22Rv1 (cell line): ENCODE results near the gene TLE2.
A peak's percentile ranks its signal among the peaks of the same experiment; 100 is the strongest.
"Not testable (repeated sequence)": the region's sequence is repeated elsewhere in the genome, so short reads cannot be mapped to it uniquely, and the experiment has no call there.

ENCODE experiments used
- H3K27ac ChIP-seq: fragments of 450-650 bp; 2 replicates; pipeline ENCODE4 v1.5.1; 2017
- ZFX ChIP-seq: fragments of 450-650 bp; IDR thresholded peaks from 2 replicates; pipeline ENCODE4 v1.6.1; 2017; ENCODE audit warnings: antibody characterized with exemption, borderline replicate concordance
- TF ChIP-seq, protein P1 (sequence below): fragments of 450-650 bp; IDR thresholded peaks from 2 replicates; pipeline ENCODE4 v1.5.1; 2017; ENCODE audit warnings: mild to moderate bottlenecking

Gene TLE2

GRCh38 chr19:3055741-3056416, 26.8 kb upstream of the TLE2 start:
- peak overlapping the region; percentile 40; the same call in 1 of the 2 replicates for H3K27ac ChIP-seq

DNA sequence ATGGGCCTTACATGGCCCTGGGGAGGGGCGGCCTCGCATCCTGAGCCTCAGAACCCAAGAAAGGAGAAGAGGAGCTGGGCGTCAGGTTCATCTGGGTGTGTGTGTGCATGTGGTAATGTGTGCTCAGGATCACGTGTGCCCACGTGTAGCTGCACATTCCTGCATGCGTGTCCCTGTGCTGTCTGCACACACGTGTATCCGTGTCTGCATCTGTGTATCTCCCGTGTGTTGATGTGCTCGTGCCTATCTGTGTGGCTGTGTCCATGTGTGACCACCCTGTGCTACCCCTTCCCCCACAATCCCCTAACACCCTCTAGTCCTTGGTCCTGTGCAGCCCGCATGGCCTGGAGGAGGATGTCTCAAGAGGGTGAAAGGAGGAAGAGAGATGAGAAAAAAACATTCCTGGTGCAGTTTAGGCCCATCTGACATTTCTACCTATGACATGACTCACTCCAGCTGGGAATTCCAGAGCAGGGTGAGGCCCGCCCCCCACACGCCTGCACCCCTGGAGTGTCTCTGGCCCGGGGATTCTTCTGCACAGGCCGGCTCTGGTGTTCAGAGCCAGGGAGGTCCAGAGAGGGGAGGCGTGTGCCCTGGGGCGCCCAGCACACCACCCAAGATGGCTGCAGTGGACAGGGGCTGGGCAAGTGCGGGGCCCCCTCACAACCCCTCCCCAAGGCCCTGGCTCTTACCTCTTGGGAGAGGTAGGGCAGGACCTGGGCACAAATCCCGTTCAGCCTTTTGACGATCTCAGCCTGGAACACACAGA, 26.1 kb upstream of the TLE2 start:
- no peak for TF ChIP-seq ZFX
- TF ChIP-seq, protein P1, sequence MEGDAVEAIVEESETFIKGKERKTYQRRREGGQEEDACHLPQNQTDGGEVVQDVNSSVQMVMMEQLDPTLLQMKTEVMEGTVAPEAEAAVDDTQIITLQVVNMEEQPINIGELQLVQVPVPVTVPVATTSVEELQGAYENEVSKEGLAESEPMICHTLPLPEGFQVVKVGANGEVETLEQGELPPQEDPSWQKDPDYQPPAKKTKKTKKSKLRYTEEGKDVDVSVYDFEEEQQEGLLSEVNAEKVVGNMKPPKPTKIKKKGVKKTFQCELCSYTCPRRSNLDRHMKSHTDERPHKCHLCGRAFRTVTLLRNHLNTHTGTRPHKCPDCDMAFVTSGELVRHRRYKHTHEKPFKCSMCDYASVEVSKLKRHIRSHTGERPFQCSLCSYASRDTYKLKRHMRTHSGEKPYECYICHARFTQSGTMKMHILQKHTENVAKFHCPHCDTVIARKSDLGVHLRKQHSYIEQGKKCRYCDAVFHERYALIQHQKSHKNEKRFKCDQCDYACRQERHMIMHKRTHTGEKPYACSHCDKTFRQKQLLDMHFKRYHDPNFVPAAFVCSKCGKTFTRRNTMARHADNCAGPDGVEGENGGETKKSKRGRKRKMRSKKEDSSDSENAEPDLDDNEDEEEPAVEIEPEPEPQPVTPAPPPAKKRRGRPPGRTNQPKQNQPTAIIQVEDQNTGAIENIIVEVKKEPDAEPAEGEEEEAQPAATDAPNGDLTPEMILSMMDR, result no peak

More at GRCh38 chr19:3055741-3056416, 26.8 kb upstream of the TLE2 start:
- no peak for TF ChIP-seq ZFX
- TF ChIP-seq, protein P1, result no peak

DNA sequence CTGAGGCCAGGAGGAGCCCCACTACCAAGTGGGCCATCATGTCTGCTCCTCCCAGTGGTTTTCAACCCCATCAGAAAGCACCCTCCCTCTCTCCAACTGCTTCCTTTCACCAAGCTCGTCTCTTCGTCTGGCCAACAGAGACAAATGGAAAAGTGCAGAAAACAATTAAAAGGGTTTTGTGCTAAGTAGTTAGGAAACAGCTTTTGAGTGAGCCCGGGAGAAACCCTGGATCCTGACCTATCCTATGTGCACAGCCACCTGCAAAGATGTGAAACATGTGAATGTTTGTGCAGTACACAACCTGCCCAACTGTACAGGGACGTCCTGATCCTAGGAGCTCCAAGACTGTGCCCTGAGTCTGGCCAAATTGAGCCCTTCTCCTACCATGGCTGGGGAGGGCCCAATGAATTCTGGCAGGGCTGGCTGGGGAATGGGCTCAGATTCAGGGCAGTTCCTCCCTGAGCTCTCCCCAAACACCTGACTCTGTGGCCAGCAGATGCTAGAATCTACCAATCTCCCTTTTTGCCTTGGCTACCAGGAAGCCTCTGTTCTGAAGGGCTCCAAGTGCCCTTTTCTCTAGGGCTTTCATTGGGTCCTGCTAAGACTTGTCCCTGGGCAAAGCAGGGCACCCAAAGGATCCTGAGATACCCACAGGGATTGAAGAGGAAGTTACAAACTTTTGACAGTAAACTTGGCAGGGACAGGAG, 25.3 kb upstream of the TLE2 start:
- peak overlapping the region; percentile 40 for H3K27ac ChIP-seq
- TF ChIP-seq, protein P1, result no peak
- no peak for TF ChIP-seq ZFX

More for the DNA sequence above, 26.1 kb upstream of the TLE2 start:
- H3K27ac ChIP-seq, result peak overlapping the region; percentile 40

DNA sequence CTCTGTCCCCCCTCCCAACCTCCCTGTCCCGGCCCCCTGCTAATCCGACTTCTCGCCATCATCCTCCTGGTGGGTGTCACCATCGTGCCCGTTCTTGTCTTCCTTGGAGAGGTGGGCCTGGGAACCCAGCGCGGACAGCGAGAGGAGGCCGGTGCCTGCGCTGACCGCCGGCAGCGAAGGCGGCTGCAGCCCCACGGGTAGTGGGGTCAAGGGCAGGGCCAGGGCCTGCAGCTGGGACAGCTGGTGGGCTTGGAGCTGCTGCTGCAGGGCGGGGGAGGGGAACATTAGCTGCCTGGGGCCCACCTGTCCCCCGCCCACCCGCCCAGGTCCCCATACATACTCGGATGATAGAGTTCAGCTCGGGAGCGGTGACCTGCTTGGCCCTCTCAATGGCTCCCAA, 24.7 kb upstream of the TLE2 start:
- TF ChIP-seq, protein P1, result no peak
- TF ChIP-seq ZFX, result no peak
- no peak overlapping the region for H3K27ac ChIP-seq

- no peak overlapping the region for H3K27ac ChIP-seq
- TF ChIP-seq ZFX, result no peak
- TF ChIP-seq, protein P1, result no peak
These were observed 24.1 kb upstream of the TLE2 start for GRCh38 chr19:3053218-3053621.

GRCh38 chr19:3050016-3050415, 20.9 kb upstream of the TLE2 start:
- not testable (repeated sequence) for H3K27ac ChIP-seq

DNA sequence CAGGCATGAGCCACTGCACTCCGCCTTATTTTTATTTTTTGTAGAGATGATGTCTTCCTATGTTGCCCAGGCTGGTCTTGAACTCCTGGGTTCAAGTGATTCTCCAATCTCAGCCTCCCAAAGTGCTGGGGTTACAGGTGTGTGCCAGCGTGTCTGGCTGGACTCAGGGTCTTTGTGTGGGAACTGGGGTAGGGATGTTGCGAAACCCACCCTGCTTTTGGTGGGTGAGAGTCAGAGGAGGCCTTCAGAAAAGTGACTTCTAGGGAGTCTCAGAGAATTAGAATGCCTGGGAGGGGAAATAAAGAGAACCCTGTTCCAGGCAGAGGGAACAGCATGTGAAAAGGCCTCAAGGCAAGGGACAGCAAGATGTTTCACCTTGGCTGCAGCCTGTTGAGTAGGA, 20.0 kb upstream of the TLE2 start:
- TF ChIP-seq, protein P1, result no peak
- no peak for TF ChIP-seq ZFX
- H3K27ac ChIP-seq, result no peak overlapping the region
